Mesendoderm (in vitro differentiated cells): ENCODE data around the gene TANGO6.

ENCODE experiments used
- DNase-seq: peaks from one replicate; pipeline ENCODE4 v3.0.0; 2013
- H2AK5ac ChIP-seq: 2 replicates; pipeline ENCODE4 v1.6.1; 2013; ENCODE audit warnings: low read length, inconsistent platforms
- H2BK120ac ChIP-seq: 2 replicates; pipeline ENCODE4 v1.6.1; 2013; ENCODE audit warnings: low read depth, mild to moderate bottlenecking, low read length, moderate library complexity, mixed read lengths
- H2BK15ac ChIP-seq: replicated peaks from 2 replicates; pipeline ENCODE4 v1.6.1; 2013; ENCODE audit warnings: low read depth, mild to moderate bottlenecking, moderate library complexity
- H2BK5ac ChIP-seq: 2 replicates; pipeline ENCODE4 v1.6.1; 2013; ENCODE audit warnings: low read length, inconsistent platforms
- H3K18ac ChIP-seq: 2 replicates; pipeline ENCODE4 v1.6.1; 2013; ENCODE audit warnings: mild to moderate bottlenecking, low read length, mixed read lengths
- H3K23ac ChIP-seq: one replicate; pipeline ENCODE4 v1.6.1; 2013; ENCODE audit warnings: low read length
- H3K27ac ChIP-seq: 2 replicates; pipeline ENCODE4 v1.5.1; 2013; ENCODE audit warnings: low read depth, mild to moderate bottlenecking, inconsistent platforms, low read length, moderate library complexity
- H3K27me3 ChIP-seq: 2 replicates; pipeline ENCODE4 v1.6.1; 2013; ENCODE audit warnings: low read length, control low read depth, mild to moderate bottlenecking, inconsistent platforms; ENCODE audit not compliant: insufficient read depth, poor library complexity
- H3K36me3 ChIP-seq: 2 replicates; pipeline ENCODE4 v1.6.1; 2013; ENCODE audit warnings: low read length, inconsistent platforms; ENCODE audit not compliant: control insufficient read depth, insufficient read depth
- H3K4ac ChIP-seq: one replicate; pipeline ENCODE4 v1.6.1; 2013; ENCODE audit warnings: low read depth, mild to moderate bottlenecking, low read length, moderate library complexity
- H3K4me1 ChIP-seq: 2 replicates; pipeline ENCODE4 v1.6.1; 2013; ENCODE audit warnings: low read depth, low read length, inconsistent platforms; ENCODE audit not compliant: control insufficient read depth
- H3K4me2 ChIP-seq: 2 replicates; pipeline ENCODE4 v1.6.1; 2013; ENCODE audit warnings: low read length
- H3K4me3 ChIP-seq: 2 replicates; pipeline ENCODE4 v1.5.1; 2013; ENCODE audit warnings: mild to moderate bottlenecking, low read length
- H3K56ac ChIP-seq: one replicate; pipeline ENCODE4 v1.6.1; 2013; ENCODE audit warnings: low read length
- H3K79me1 ChIP-seq: 2 replicates; pipeline ENCODE4 v1.6.1; 2013; ENCODE audit warnings: low read length, inconsistent platforms
- H3K79me2 ChIP-seq: 2 replicates; pipeline ENCODE4 v1.6.1; 2013; ENCODE audit warnings: mild to moderate bottlenecking, low read length; ENCODE audit not compliant: control insufficient read depth, insufficient read depth
- H3K9ac ChIP-seq: 2 replicates; pipeline ENCODE4 v1.6.1; 2013; ENCODE audit warnings: low read length, inconsistent platforms
- H4K5ac ChIP-seq: one replicate; pipeline ENCODE4 v1.6.1; 2013; ENCODE audit warnings: low read length
- H4K8ac ChIP-seq: one replicate; pipeline ENCODE4 v1.6.1; 2013; ENCODE audit warnings: low read depth, mild to moderate bottlenecking, control low read depth, low read length, moderate library complexity
- WGBS: extraction: QIAGEN DNeasy Blood & Tissue Kit; methylation state at CpG from one replicate; pipeline ENCODE4 v1.1.7; 2013; ENCODE audit warnings: low lambda C conversion rate, missing lambda C conversion rate; ENCODE audit not compliant: insufficient coverage; ENCODE audit errors: extremely low coverage; 5-methylcytosine and 5-hydroxymethylcytosine counted together

The TANGO6 gene

GRCh38 chr16:69107316-69107962 lies 264.1 kb downstream of the TANGO6 start:
- no CpG with 5 or more reads among the region's 52 CpGs for WGBS
- H2AK5ac ChIP-seq = no peak overlapping the region
- H2BK5ac ChIP-seq = no peak overlapping the region
- H3K27me3 ChIP-seq = no peaks in the 10 kb centered on the region
- H2BK15ac ChIP-seq = no peak overlapping the region
- peaks cover 10% of the 10 kb centered on the region for H3K79me2 ChIP-seq
- H3K36me3 ChIP-seq = no peaks in the 10 kb centered on the region
- no peak overlapping the region for H4K5ac ChIP-seq
- peak overlapping the region; percentile 1 for H3K4me3 ChIP-seq
- peak; percentile 35 for DNase-seq
- peak overlapping the region; percentile 75 for H3K9ac ChIP-seq
- peak overlapping the region; percentile 39 for H3K4ac ChIP-seq
- H4K8ac ChIP-seq = no peak overlapping the region
- peak overlapping the region; percentile 69 for H3K56ac ChIP-seq
- peaks cover 8% of the 10 kb centered on the region for H3K4me1 ChIP-seq
- peak overlapping the region; percentile 50 for H2BK120ac ChIP-seq
- H3K18ac ChIP-seq = peak overlapping the region; percentile 78
- peak overlapping the region; percentile 97 for H3K4me2 ChIP-seq
- peak overlapping the region; percentile 89 for H3K23ac ChIP-seq
- peaks cover 3% of the 10 kb centered on the region for H3K79me1 ChIP-seq
- H3K27ac ChIP-seq = no peak overlapping the region

DNA sequence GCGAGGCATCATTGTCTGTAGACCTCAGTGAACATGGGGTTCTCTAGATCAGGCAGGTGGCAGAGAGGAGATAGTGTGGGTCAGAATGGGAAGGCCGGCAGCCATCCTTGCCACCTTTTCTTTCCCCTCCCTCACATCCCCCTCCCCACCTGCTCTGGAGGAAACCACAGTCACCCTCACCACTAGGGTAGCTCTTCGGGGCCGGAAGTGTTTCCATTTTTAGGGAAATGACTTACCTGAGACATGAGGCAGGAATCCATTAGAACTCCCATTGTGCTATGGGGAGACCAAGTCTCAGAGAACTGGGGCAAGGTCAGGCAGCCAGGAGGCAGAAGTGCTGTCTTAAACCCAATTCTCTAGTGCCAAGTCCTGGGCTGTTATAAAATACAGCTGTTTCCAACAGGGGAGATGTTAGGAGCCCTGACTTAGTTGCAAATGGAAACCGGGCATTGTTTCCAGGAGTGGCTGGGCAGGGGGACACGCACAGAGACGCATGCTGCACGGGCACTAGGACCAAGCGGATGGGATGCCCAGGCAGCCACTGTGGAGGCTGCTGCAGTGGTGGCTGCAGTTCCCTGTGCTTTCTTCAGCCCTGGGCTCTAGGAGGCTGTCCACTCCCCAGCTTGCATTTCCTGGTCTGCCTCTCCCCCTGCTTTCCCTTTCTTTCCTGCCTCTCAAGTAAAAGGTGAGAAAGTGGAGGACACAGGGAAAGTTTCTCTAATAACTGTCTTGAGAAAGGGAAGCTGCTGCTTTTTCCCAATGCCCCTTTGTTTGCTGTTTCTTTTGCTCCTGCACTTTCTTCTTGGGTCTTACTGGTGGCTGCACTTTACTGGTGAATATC lies 265.0 kb downstream of the TANGO6 start:
- no peak overlapping the region for H4K5ac ChIP-seq
- no peak overlapping the region for H2BK120ac ChIP-seq
- H3K4ac ChIP-seq = no peak overlapping the region
- H2AK5ac ChIP-seq = no peak overlapping the region
- H3K18ac ChIP-seq = peak overlapping the region; percentile 78
- H3K9ac ChIP-seq = peak overlapping the region; percentile 75
- DNase-seq = peak; percentile 81
- H3K79me2 ChIP-seq = peaks cover 10% of the 10 kb centered on the region
- no peak overlapping the region for H2BK5ac ChIP-seq
- H3K4me2 ChIP-seq = peak overlapping the region; percentile 97
- H3K27me3 ChIP-seq = no peaks in the 10 kb centered on the region
- H3K56ac ChIP-seq = peak overlapping the region; percentile 69
- H3K36me3 ChIP-seq = no peaks in the 10 kb centered on the region
- H4K8ac ChIP-seq = no peak overlapping the region
- H3K79me1 ChIP-seq = peaks cover 3% of the 10 kb centered on the region
- no peak overlapping the region for H3K27ac ChIP-seq
- no peak overlapping the region for H2BK15ac ChIP-seq
- no peak overlapping the region for H3K23ac ChIP-seq
- peak overlapping the region; percentile 1 for H3K4me3 ChIP-seq
- peaks cover 5% of the 10 kb centered on the region for H3K4me1 ChIP-seq
- no CpG with 5 or more reads among the region's 9 CpGs for WGBS

GRCh38 chr16:69108905-69109252 lies 265.5 kb downstream of the TANGO6 start:
- no peak overlapping the region for H3K18ac ChIP-seq
- WGBS = no CpG with 5 or more reads among the region's 4 CpGs
- H4K8ac ChIP-seq = no peak overlapping the region
- H3K4me3 ChIP-seq = no peak overlapping the region
- H2BK15ac ChIP-seq = no peak overlapping the region
- H3K79me1 ChIP-seq = peaks cover 3% of the 10 kb centered on the region
- H3K23ac ChIP-seq = no peak overlapping the region
- no peak overlapping the region for H3K56ac ChIP-seq
- no peak overlapping the region for H2BK5ac ChIP-seq
- no peak overlapping the region for H2AK5ac ChIP-seq
- DNase-seq = no peak
- H3K27me3 ChIP-seq = no peaks in the 10 kb centered on the region
- H2BK120ac ChIP-seq = no peak overlapping the region
- peaks cover 10% of the 10 kb centered on the region for H3K79me2 ChIP-seq
- no peak overlapping the region for H4K5ac ChIP-seq
- no peak overlapping the region for H3K4me2 ChIP-seq
- H3K9ac ChIP-seq = peak overlapping the region; percentile 28
- H3K4me1 ChIP-seq = peaks cover 5% of the 10 kb centered on the region
- H3K4ac ChIP-seq = no peak overlapping the region
- no peaks in the 10 kb centered on the region for H3K36me3 ChIP-seq
- H3K27ac ChIP-seq = no peak overlapping the region

- no CpG with 5 or more reads among the region's 48 CpGs for WGBS
- H2BK5ac ChIP-seq = no peak overlapping the region
- no peak for DNase-seq
Observed at GRCh38 chr16:69109486-69110270, 266.3 kb downstream of the TANGO6 start.

GRCh38 chr16:69110406-69110805 lies 267.1 kb downstream of the TANGO6 start:
- no peak overlapping the region for H2BK5ac ChIP-seq
- H3K27me3 ChIP-seq = no peaks in the 10 kb centered on the region
- no peak overlapping the region for H3K18ac ChIP-seq
- no peaks in the 10 kb centered on the region for H3K36me3 ChIP-seq
- no peak overlapping the region for H3K23ac ChIP-seq
- H2BK120ac ChIP-seq = no peak overlapping the region
- no peak overlapping the region for H3K4ac ChIP-seq
- H3K4me2 ChIP-seq = no peak overlapping the region
- H3K4me3 ChIP-seq = no peak overlapping the region
- no peak overlapping the region for H4K5ac ChIP-seq
- no peak overlapping the region for H2BK15ac ChIP-seq
- no peak overlapping the region for H3K27ac ChIP-seq
- WGBS = no CpG with 5 or more reads among the region's 7 CpGs
- H3K56ac ChIP-seq = no peak overlapping the region
- no peak for DNase-seq
- peaks cover 10% of the 10 kb centered on the region for H3K79me2 ChIP-seq
- H3K9ac ChIP-seq = no peak overlapping the region
- no peak overlapping the region for H2AK5ac ChIP-seq
- peaks cover 3% of the 10 kb centered on the region for H3K79me1 ChIP-seq
- peaks cover 5% of the 10 kb centered on the region for H3K4me1 ChIP-seq
- no peak overlapping the region for H4K8ac ChIP-seq

More at GRCh38 chr16:69109486-69110270, 266.3 kb downstream of the TANGO6 start:
- Histone ChIP-seq H3K4me1 (peaks cover 5% of the 10 kb centered on the region), H3K27ac (no peak overlapping the region), H3K79me1 (peaks cover 3% of the 10 kb centered on the region), H3K18ac (no peak overlapping the region), H2BK15ac (no peak overlapping the region), H3K4ac (no peak overlapping the region), H3K23ac (no peak overlapping the region), H4K5ac (no peak overlapping the region), H3K27me3 (no peaks in the 10 kb centered on the region), H4K8ac (no peak overlapping the region), H3K79me2 (peaks cover 10% of the 10 kb centered on the region), H3K4me3 (no peak overlapping the region), H3K56ac (no peak overlapping the region), H3K9ac (no peak overlapping the region), H3K36me3 (no peaks in the 10 kb centered on the region), H2AK5ac (no peak overlapping the region), H3K4me2 (no peak overlapping the region), H2BK120ac (no peak overlapping the region)
